ENCODE results near the gene DNAJB9. TPM values are rescaled to one million over a fixed set of nuclear protein-coding genes. Genes with fewer than 3 reads are reported as not detected.
A peak's percentile ranks its signal among the peaks of the same experiment; 100 is the strongest.
"Not testable (repeated sequence)": the region's sequence is repeated elsewhere in the genome, so short reads cannot be mapped to it uniquely, and the experiment has no call there.

The DNAJB9 gene
- polyA plus RNA-seq = 29.5 TPM

DNA sequence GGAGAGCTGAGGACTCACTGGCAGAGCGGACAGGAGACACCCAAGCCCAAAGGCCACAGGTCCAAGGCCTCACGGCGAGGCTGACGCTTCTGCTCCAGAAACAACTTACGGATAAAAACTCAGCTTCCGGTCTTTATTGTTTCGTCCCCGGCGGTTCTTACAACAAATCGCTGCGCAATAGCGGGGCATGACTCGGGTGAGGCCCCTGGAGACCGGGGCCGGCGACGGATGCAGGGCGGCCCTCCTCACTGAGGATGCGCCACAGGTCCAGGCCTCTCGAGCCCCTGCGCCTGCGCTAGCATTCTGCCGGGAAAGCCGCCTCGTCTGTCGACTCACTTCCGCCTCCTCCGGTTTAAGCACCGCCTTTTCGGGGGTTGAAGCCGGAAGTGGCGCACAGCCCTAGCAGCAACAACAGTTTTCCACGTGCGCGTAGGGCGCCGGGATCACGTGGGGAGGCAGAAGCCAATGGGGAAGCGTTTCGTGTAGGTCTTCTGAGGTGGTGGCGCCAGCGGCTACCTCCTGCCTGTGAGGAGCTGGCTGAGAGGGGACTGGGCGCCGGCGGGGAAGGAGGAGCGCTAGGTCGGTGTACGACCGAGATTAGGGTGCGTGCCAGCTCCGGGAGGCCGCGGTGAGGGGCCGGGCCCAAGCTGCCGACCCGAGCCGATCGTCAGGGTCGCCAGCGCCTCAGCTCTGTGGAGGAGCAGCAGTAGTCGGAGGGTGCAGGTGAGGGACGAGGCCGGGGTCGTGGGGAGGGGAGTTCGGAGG, at the start of gene DNAJB9, which contains the start of gene THAP5:
DNAJB9 (plus strand) TSS at position 494 of the 765 bp plus-strand sequence. CDS start 1,853 bp downstream, outside the sequence.
THAP5 (minus strand) TSS at position 326 of the 765 bp plus-strand sequence; CDS start at position 189, 137 bp downstream.
- peaks cover 27 to 36% (median 28%) of the 10 kb centered on the region in 3 donors for H3K4me1 Mint-ChIP-seq
- H3K27ac Mint-ChIP-seq = peak within 1 kb of the TSS; percentile 95 to 100 (median 100)
- H3K9me3 Mint-ChIP-seq = peaks cover 0 to 1% (median 1%) of the 10 kb centered on the region in 3 donors
- no peaks in the 10 kb centered on the region for H3K27me3 Mint-ChIP-seq
- peak within 1 kb of the TSS; percentile 94 to 100 (median 98) for H3K4me3 Mint-ChIP-seq
- peaks cover 12% of the 10 kb centered on the region for H3K36me3 Mint-ChIP-seq

DNA sequence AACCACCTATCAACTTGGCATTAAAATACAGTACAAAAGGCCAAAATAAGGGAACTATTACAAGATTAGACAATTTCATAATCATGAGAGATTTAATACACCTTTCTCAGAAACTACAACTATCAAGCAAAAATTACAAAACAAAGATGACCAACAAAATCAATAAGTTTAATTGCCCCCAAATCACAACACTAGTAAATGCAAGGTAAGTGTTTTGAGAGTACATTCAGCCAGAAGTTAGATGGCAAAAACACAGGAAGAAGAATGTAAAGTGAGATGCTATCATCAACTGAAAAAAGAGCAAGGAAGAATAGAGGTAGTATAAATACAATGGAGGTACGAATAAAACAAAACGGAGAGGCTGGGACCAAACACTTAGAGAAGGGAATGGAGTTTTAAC, 46.9 kb upstream of the DNAJB9 start:
- peaks cover 3% of the 10 kb centered on the region for H3K36me3 Mint-ChIP-seq
- no peaks in the 10 kb centered on the region for H3K27me3 Mint-ChIP-seq
- no peaks in the 10 kb centered on the region for H3K9me3 Mint-ChIP-seq
- peak overlapping the region in 1 of 3 donors; percentile 81 for H3K27ac Mint-ChIP-seq
- peak overlapping the region in 2 of 4 donors; percentile 57 to 80 for H3K4me3 Mint-ChIP-seq
- H3K4me1 Mint-ChIP-seq = peaks cover 37 to 47% (median 39%) of the 10 kb centered on the region in 3 donors

DNA sequence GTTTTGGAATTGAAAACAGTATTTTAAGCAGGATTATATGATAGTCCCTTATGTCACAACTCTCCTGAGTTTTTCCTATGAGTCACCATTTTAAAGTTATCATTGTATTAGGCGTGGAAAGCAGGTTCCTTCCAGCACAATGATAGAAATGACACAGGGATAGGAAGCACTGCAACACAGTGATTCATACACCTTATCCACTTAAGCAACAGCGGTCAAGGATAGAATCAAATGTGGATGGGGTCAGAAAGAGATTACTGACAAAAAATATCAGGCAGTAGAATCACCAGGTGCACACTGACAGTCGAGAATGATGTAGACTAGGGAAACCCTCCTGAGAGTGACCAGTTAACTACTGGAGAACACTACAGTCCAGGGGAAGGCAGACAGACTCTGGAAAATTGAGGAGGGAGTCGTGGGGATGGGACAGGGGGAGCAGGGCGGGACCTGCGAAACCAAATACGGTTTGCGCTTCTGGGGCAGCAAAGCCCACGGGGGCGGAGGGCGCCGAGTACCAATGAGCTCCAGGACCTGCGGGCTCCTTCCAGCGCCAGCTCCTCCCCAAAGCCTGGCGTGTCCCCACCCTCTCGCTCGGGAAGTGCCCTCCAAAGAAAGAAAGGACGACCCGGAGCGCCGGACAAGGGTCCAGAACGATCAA, 44.2 kb upstream of the DNAJB9 start:
- H3K27ac Mint-ChIP-seq = peak overlapping the region; percentile 81 to 99 (median 99)
- no peaks in the 10 kb centered on the region for H3K27me3 Mint-ChIP-seq
- H3K36me3 Mint-ChIP-seq = peaks cover 1% of the 10 kb centered on the region
- H3K9me3 Mint-ChIP-seq = no peaks in the 10 kb centered on the region
- H3K4me1 Mint-ChIP-seq = peaks cover 25 to 35% (median 31%) of the 10 kb centered on the region in 3 donors
- peak overlapping the region; percentile 82 to 100 (median 98) for H3K4me3 Mint-ChIP-seq

DNA sequence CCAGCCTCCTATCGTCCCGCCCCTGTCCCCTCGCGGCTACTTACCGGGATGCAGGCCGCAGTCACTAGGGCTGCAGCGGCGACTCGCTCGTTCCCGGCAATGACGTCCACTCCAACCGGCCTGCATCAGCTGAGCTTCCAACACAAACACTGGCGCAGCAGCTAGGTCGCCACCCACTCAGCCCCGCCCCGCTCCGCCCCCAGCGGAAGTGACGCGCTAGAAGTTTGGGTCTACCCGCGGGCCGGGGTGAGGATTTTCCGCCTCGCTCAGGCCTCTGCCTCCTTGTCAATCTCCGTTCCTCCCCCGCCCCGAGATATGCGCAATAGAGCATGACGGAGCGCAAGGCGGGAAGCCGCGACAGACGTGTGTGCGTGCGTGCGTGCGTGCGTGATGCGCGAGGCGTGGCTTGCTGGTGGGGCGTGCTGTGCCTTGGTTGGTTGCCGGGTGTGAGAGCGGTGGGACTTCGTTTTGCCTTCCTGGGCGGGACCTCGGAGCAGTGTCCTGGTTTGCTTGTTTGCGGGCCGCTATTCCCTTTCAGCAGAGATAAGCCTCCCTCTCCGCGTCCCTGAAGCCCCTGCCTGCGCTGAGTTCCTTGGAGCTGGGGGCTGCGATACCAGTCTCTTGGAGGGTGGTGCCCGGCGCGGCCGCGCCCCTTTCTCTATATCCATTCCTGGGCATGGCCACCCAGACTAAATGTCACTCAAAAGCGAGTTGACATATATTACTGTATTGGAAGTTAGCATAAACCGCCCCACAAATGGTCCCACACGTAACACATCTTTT, 43.5 kb upstream of the DNAJB9 start, which contains the start of gene PNPLA8:
PNPLA8 (minus strand) TSS at position 151 of the 783 bp plus-strand sequence. CDS start 10,644 bp downstream, outside the sequence.
- H3K27me3 Mint-ChIP-seq = no peaks in the 10 kb centered on the region
- no peaks in the 10 kb centered on the region for H3K9me3 Mint-ChIP-seq
- H3K4me3 Mint-ChIP-seq = peak within 1 kb of the TSS; percentile 82 to 100 (median 98)
- peaks cover 22 to 32% (median 27%) of the 10 kb centered on the region in 3 donors for H3K4me1 Mint-ChIP-seq
- peak within 1 kb of the TSS; percentile 81 to 99 (median 99) for H3K27ac Mint-ChIP-seq
- peaks cover 1% of the 10 kb centered on the region for H3K36me3 Mint-ChIP-seq

DNA sequence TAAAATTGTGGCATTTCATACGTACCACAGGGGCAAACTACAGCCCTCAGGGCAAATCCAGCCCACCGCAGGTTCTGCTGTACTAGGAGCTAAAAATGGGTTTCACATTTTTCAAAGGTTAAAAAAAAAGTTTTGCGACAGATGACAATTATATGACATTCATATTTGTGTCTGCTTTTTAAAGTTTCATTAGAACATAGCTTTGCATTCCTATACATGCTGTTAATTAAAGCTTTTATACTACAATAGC, 43.0 kb upstream of the DNAJB9 start:
- Mint-ChIP-seq H3K4me1 (peaks cover 18 to 28% (median 23%) of the 10 kb centered on the region in 3 donors), H3K9me3 (no peaks in the 10 kb centered on the region), H3K27ac (peak overlapping the region; percentile 81 to 99 (median 99)), H3K36me3 (peaks cover 1% of the 10 kb centered on the region), H3K4me3 (peak overlapping the region; percentile 82 to 100 (median 98)), H3K27me3 (no peaks in the 10 kb centered on the region)

DNA sequence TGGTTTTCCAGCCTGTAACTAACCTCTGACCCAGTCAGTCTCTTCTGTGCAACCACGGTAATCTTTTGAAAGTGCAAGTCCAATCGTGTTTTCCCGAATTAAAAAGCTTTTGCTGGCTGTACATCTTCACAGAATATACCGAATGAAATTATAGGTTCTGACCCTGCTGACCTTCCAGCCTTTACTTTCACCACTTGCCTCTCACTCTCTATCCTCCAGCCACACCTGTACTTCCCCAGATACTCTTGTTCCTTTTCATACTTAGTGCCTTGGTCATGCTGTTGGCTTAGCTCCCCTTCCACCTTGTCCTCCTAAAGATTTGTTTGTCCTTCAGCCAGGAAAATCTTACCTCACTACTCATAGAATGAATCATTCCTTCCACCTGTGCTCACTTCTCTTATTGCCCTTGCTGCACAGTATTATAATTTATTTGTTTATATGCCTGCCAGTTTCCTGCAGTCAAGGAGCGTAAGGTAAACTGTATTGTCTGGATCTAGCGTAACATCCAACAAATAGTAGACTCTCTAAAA, 41.4 kb upstream of the DNAJB9 start:
- Mint-ChIP-seq H3K36me3 (peaks cover 1% of the 10 kb centered on the region), H3K4me3 (peak overlapping the region in 2 of 4 donors; percentile 36 to 82), H3K9me3 (no peaks in the 10 kb centered on the region), H3K4me1 (peaks cover 14 to 19% (median 16%) of the 10 kb centered on the region in 3 donors), H3K27me3 (no peaks in the 10 kb centered on the region), H3K27ac (peak overlapping the region; percentile 49 to 91 (median 72))

DNA sequence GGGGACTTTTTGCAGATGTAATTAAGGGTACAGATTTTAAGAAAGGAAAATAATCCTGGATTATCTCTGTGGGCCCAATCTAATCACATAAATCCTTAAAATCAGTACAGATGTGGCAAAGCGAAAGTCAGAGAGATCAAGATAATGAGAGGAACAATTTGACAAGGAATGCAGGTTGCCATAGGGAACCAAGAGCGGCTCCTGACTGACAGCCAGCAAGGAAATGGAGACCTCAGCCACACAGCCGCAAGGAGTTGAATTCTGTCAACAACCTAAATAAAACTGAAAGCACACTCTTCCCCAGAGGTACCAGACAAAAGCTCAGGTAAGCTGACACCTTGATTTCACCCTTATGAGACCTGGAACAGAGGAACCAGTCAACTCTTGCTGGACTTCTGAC, 40.3 kb upstream of the DNAJB9 start:
- Mint-ChIP-seq H3K4me1 (peaks cover 5 to 8% (median 6%) of the 10 kb centered on the region in 3 donors), H3K9me3 (no peaks in the 10 kb centered on the region), H3K36me3 (peaks cover 3% of the 10 kb centered on the region), H3K4me3 (no peak overlapping the region), H3K27ac (peak overlapping the region in 1 of 3 donors; percentile 4), H3K27me3 (no peaks in the 10 kb centered on the region)

DNA sequence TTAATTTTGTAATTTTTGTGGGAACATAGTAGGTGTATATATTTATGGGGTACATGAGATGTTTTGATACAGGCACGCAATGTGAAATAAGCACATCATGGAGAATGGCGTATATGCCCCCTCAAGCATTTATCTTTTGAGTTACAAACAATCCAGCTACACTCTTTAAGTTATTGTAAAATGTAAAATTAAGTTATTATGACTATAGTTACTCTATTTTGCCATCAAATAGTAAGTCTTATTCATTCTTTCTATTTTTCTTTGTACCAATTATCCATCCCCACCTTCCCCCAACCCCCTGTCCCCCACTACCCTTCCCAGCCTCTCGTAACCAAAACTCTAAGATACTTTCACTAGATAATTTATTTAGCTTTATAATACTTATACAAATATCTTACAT, 36.0 kb upstream of the DNAJB9 start:
- Mint-ChIP-seq H3K4me1 (peaks cover 7 to 16% (median 10%) of the 10 kb centered on the region in 3 donors), H3K9me3 (no peaks in the 10 kb centered on the region), H3K27me3 (no peaks in the 10 kb centered on the region), H3K36me3 (peaks cover 4% of the 10 kb centered on the region), H3K27ac (no peak overlapping the region), H3K4me3 (no peak overlapping the region)

DNA sequence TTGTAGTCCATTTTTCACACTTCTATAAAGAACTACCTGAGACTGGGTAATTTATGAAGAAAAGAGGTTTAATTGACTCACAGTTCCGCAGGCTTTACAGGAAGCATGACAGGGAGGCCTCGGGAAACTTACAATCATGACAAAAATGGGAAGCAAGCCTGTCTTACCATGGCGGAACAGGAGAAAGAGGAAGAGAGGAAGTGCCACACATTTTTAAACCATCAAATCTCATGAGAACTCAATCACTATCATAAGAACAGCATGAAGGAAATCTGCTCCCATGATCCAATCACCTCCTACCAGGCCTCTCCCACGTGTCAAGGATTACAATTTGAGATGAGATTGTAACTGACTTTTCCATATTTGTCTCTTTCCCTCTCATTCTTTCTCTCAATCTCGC, 34.4 kb upstream of the DNAJB9 start:
- H3K9me3 Mint-ChIP-seq = no peaks in the 10 kb centered on the region
- no peaks in the 10 kb centered on the region for H3K27me3 Mint-ChIP-seq
- peak overlapping the region in 1 of 4 donors; percentile 43 for H3K4me3 Mint-ChIP-seq
- peaks cover 2% of the 10 kb centered on the region for H3K36me3 Mint-ChIP-seq
- peak overlapping the region in 1 of 3 donors; percentile 4 for H3K27ac Mint-ChIP-seq
- peaks cover 7 to 16% (median 10%) of the 10 kb centered on the region in 3 donors for H3K4me1 Mint-ChIP-seq

DNA sequence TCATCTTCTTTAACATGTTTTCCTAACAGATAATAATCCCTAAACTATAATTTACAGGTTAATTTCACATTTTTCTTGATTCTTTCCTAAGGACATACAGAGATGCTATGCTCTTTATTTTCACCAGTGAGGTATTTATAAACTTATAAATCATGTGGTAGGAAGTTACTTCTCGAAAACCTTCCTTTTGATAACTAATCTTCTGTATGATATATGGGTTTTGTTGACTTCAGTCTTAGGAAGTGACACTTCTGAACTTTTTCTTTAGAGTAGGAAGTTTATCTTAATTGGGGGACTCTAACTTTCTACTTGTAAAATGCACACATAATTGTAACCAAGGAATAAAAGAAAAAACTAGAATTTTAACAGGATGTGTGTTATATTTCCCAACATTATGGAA, 33.9 kb upstream of the DNAJB9 start:
- peak overlapping the region in 1 of 3 donors; percentile 4 for H3K27ac Mint-ChIP-seq
- H3K27me3 Mint-ChIP-seq = no peaks in the 10 kb centered on the region
- H3K9me3 Mint-ChIP-seq = no peaks in the 10 kb centered on the region
- peaks cover 7 to 16% (median 10%) of the 10 kb centered on the region in 3 donors for H3K4me1 Mint-ChIP-seq
- peak overlapping the region in 1 of 4 donors; percentile 33 for H3K4me3 Mint-ChIP-seq
- peaks cover 2% of the 10 kb centered on the region for H3K36me3 Mint-ChIP-seq

DNA sequence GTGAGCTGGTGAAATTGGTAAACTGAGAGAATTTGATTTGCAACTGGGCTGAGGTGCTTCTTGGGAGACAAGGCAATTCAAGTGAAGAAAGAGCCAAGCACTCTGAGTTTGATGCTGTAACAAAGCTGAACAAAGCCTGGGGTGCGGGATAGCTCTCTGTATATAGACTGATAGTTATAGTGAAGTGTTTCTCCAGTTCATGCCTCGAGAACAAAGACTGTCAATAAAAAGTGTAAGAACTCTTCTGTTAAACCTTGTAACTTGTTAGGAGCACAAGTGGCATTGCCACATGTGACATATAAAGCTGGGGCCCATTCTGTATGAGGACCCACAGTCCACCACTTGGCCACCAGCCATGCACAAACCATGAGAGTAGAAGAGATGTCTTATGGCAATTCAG, 32.4 kb upstream of the DNAJB9 start:
- Mint-ChIP-seq H3K27ac (no peak overlapping the region), H3K27me3 (no peaks in the 10 kb centered on the region), H3K36me3 (peaks cover 2% of the 10 kb centered on the region), H3K4me3 (no peak overlapping the region), H3K4me1 (peaks cover 6 to 16% (median 7%) of the 10 kb centered on the region in 3 donors), H3K9me3 (no peaks in the 10 kb centered on the region)

DNA sequence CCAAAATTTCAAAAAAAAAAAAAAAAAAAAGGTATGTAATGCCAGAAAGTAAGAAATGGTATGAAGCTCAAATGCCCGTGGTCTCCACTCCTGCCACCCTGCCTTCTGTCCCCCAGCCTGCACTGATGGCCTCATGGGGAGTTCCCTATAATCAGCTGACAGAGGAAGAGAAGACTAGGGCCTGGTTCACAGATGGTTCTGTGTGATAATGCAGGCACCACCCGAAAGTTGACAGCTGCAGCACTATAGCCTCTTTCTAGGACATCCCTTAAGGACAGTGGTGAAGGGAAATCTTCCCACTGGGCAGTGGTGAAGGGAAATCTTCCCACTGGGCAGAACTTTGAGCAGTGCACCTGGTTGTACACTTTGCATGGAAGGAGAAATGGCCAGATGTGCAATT, 31.4 kb upstream of the DNAJB9 start:
- peak overlapping the region in 1 of 3 donors; percentile 16 for H3K27ac Mint-ChIP-seq
- not testable (repeated sequence) for H3K4me3 Mint-ChIP-seq, H3K9me3 Mint-ChIP-seq, H3K36me3 Mint-ChIP-seq, H3K27me3 Mint-ChIP-seq
- H3K4me1 Mint-ChIP-seq = peaks cover 5 to 15% (median 6%) of the 10 kb centered on the region in 3 donors

DNA sequence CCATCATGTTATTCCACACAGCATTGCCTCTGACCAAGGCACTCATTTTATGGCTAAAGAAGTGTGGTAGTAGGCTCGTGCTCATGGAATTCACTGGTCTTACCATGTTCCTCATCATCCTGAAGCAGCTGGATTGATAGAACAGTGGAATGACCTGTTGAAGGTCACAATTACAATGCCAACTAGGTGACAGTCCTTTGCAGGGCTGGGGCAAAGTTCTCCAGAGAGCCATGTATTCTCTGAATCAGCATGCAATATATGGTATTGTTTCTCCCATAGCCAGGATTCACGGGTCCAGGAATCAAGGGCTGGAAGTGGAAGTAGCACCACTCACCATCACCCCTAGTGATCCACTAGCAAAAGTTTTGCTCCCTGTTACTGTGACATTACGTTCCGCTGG, 31.0 kb upstream of the DNAJB9 start:
- not testable (repeated sequence) for H3K36me3 Mint-ChIP-seq, H3K27me3 Mint-ChIP-seq, H3K27ac Mint-ChIP-seq, H3K9me3 Mint-ChIP-seq, H3K4me3 Mint-ChIP-seq
- H3K4me1 Mint-ChIP-seq = peaks cover 5 to 15% (median 6%) of the 10 kb centered on the region in 3 donors

DNA sequence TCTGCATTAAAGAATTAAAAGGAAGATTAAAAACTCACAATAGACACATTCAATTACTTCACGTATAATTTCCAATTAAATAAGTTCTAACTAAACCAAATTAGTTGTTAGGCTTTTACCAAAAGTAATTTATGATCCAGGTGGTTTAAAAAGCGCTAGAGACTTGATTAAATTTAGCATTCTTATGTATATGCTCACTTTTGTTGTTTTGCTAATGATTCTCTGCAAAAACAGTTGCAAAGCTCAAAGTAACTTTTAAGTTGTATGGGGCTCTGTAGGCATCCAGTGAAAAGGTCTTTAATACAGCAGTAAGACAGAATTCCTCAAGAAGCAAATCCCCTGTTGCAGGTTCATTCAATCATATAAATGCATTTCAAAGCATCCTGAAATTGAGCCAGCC, 28.2 kb upstream of the DNAJB9 start:
- H3K36me3 Mint-ChIP-seq = no peaks in the 10 kb centered on the region

More for the DNA sequence above, 28.2 kb upstream of the DNAJB9 start:
- Mint-ChIP-seq H3K4me1 (peaks cover 0 to 5% (median 0%) of the 10 kb centered on the region in 3 donors), H3K27me3 (no peaks in the 10 kb centered on the region), H3K9me3 (no peaks in the 10 kb centered on the region), H3K4me3 (no peak overlapping the region), H3K27ac (no peak overlapping the region)
